Small intestine (tissue), 7 donors: ENCODE results near the gene CCDC91. TPM values are rescaled to one million over a fixed set of nuclear protein-coding genes. Genes with fewer than 3 reads are reported as not detected.

Experiments used
- DNase-seq, 2 donors: peaks; one replicate each; pipeline versions ENCODE4 v3.0.0 to v3.0.0-alpha.2; 2013
- FAIRE-seq: peaks from 2 replicates; lab custom pipeline; 2012; peaks lifted over from hg19 to GRCh38; lab: Jason Lieb, UNC
- H3K27ac ChIP-seq, 3 donors: one replicate each; pipeline ENCODE4 v1.5.1; 2013; ENCODE audit warnings: low read length in 2 of 3, mild to moderate bottlenecking in 2 of 3, control low read depth in 1 of 3, inconsistent platforms in 1 of 3, low read depth in 1 of 3, moderate library complexity in 1 of 3
- H3K27me3 ChIP-seq, 3 donors: one replicate each; pipeline ENCODE4 v1.6.1; 2013; ENCODE audit warnings: low read length in 3 of 3, inconsistent platforms in 1 of 3; ENCODE audit not compliant: control insufficient read depth in 3 of 3, insufficient read depth in 3 of 3
- H3K36me3 ChIP-seq, 3 donors: one replicate each; pipeline ENCODE4 v1.6.1; 2013; ENCODE audit warnings: low read length in 3 of 3, inconsistent platforms in 1 of 3, low read depth in 1 of 3, mild to moderate bottlenecking in 1 of 3, moderate library complexity in 1 of 3; ENCODE audit not compliant: control insufficient read depth in 3 of 3, insufficient read depth in 2 of 3
- H3K4me1 ChIP-seq, 3 donors: one replicate each; pipeline ENCODE4 v1.6.1; 2013; ENCODE audit warnings: low read length in 2 of 3, inconsistent platforms in 1 of 3, low read depth in 1 of 3, mild to moderate bottlenecking in 1 of 3, moderate library complexity in 1 of 3; ENCODE audit not compliant: control insufficient read depth in 3 of 3, insufficient read depth in 2 of 3
- H3K4me3 ChIP-seq, 3 donors: one replicate each; pipeline ENCODE4 v1.5.1; 2013; ENCODE audit warnings: low read length in 3 of 3, control low read depth in 1 of 3, inconsistent platforms in 1 of 3, low read depth in 1 of 3, mild to moderate bottlenecking in 1 of 3, moderate library complexity in 1 of 3
- H3K9me3 ChIP-seq, 2 donors: one replicate each; pipeline ENCODE4 v1.6.1; 2013; ENCODE audit warnings: low read depth in 1 of 2, low read length in 1 of 2; ENCODE audit not compliant: control insufficient read depth in 2 of 2, insufficient read depth in 1 of 2
- whole genome bisulfite sequencing, 3 donors: extraction: QIAGEN DNeasy Blood & Tissue Kit; methylation state at CpG; one replicate each; pipeline ENCODE4 v1.1.7; 2013; 5-methylcytosine and 5-hydroxymethylcytosine counted together
- polyA plus RNA-seq, 4 donors: library from polyadenylated mRNA; stranded (reverse) in 3 of 4; unstranded in 1 of 4; fragments of 200-250 nt in 3 of 4; fragments of 120-200 nt in 1 of 4; gene quantifications; one replicate each; pipeline versions ENCODE4 v1.2.1 to v1.2.3, GENCODE V29; 2013
- donor health status: healthy with polysubstance abuse.
- donor health status: control.
- donor health status: control.
- donor health status: Bipolar disorder and iron deficiency.
- donor health status: healthy.

The CCDC91 gene
- polyA plus RNA-seq, 4 donors, result 12.5 to 20.2 (median 13.3) TPM

DNA sequence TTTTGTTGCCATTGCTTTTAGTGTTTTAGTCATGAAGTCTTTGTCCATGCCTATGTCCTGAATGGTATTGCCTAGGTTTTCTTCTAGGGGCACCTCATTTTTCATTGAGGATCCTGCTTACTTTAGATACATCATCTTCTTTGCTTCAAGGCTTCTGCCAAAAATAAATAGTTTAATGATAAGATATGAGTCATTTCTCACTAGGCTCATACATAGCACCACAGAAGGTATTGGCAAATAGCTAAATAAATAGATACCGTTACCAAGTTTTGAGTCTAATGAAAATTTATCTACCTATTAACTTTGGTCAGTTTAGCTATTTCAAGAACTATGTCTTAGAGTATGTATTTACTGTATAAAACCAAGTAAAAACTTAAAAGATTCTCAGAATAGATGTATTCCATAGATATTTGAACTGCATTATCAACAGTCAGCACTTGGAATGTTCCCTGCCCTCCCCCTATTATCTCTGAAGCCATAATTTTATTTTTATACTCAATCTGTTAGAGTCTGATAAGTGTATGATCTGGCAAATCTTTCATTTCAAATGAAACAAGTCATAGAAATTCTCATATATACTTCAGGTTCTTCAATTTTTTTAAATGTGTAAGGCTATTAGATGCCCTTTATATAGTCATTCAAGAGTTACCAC, 310.2 kb downstream of the CCDC91 start:
- no peak overlapping the region for H3K27ac ChIP-seq
- DNase-seq (no peak), FAIRE-seq (no peak)
- peaks cover 0 to 2% (median 0%) of the 10 kb centered on the region in 3 donors for H3K4me1 ChIP-seq
- H3K9me3 ChIP-seq, result no peaks in the 10 kb centered on the region
- H3K27me3 ChIP-seq, result no peaks in the 10 kb centered on the region
- no peaks in the 10 kb centered on the region for H3K36me3 ChIP-seq
- 65 to 96% (median 74%) methylated on average over 1 of the region's 1 CpG for WGBS, 3 donors
- H3K4me3 ChIP-seq, result no peak overlapping the region

DNA sequence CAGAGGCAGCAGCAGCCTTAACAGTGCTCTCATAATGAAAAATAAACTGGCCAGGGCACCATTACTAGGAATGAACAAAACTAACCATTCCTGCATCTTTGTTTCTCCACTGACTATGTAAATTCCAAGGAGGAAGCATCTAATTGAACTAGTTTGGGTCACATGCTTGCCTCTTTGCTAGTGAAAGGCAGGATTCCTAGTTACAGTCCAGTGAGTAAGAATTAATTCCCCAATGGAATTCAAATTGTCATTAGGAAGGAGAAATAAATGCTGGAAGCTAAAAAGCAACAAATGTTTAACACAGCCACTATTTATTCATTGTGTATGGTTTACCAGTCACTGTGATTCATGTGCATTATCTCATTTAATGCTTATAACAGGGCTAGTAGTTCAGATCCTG, 316.0 kb downstream of the CCDC91 start:
- DNase-seq (no peak), FAIRE-seq (no peak)
- no peaks in the 10 kb centered on the region for H3K4me1 ChIP-seq
- H3K36me3 ChIP-seq, result no peaks in the 10 kb centered on the region
- H3K4me3 ChIP-seq, result no peak overlapping the region
- H3K27ac ChIP-seq, result no peak overlapping the region
- H3K9me3 ChIP-seq, result no peaks in the 10 kb centered on the region
- no peaks in the 10 kb centered on the region for H3K27me3 ChIP-seq

DNA sequence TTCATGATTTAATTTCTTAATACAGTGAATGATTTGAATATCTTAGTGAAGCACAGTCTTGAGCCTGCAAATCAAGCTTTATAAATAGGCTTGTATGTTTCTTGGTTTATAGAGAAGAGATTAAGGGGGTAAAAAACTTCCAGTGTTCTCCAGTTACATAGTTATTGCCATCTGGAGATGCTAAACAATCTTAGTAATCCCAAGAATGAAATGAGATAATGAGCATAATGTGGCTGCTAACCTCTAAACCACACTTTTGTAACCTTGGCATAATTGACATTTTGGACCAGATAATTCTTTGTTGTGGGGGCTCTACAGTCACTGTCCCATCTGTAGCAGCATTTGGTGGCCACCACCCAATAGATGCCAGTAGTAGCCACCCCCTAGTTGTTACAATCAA, 316.8 kb downstream of the CCDC91 start:
- Histone ChIP-seq H3K4me3 (no peak overlapping the region), H3K27ac (no peak overlapping the region), H3K36me3 (no peaks in the 10 kb centered on the region), H3K9me3 (no peaks in the 10 kb centered on the region), H3K27me3 (no peaks in the 10 kb centered on the region), H3K4me1 (no peaks in the 10 kb centered on the region)
- no peak for FAIRE-seq
- DNase-seq, result no peak

DNA sequence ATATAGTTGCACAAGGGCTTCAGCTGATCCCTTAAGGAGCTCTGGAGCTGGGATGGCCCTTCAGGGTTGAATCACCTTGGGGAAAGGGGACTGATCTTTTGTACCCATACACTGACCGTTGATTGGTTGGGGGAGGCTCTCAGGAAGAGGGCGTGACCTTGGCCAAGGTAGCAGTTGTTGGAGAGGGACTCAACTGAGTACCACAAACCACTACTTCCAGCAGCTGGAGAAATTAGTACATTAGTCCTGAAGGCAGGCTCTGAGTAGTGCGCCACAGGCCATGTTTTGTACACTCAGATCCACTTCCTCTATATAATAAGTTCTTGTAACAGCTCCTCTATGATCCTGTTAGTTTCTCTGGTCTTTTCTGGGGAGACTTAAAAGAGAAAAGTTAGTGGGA, 317.6 kb downstream of the CCDC91 start:
- no peaks in the 10 kb centered on the region for H3K9me3 ChIP-seq
- no peaks in the 10 kb centered on the region for H3K36me3 ChIP-seq
- H3K27me3 ChIP-seq, result no peaks in the 10 kb centered on the region
- H3K4me3 ChIP-seq, result no peak overlapping the region
- no peak overlapping the region for H3K27ac ChIP-seq
- no peak for DNase-seq
- no peaks in the 10 kb centered on the region for H3K4me1 ChIP-seq
- FAIRE-seq, result no peak
- WGBS, 3 donors, result 95 to 99% (median 96%) methylated on average over 3 of the region's 3 CpGs

DNA sequence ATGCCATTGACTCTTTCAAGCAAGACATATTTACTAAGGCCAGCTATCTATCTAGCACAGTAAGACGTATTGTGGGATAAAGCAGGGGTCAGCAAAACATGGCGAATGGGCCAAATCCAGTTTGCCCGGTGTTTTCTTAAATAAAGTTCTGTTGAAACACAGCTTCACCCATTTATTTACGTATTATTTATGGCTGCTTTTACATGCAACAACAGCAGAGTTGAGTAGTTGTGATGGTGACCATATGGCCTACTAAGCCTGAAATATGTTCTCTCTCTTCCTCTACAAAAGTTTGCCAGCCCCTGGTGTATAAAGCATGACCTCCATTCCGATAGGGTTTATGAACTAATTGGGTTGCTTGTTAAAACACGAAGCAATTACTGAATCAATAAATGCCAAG, 322.1 kb downstream of the CCDC91 start:
- Histone ChIP-seq H3K9me3 (no peaks in the 10 kb centered on the region), H3K4me3 (no peak overlapping the region), H3K36me3 (no peaks in the 10 kb centered on the region), H3K27ac (no peak overlapping the region), H3K4me1 (no peaks in the 10 kb centered on the region), H3K27me3 (no peaks in the 10 kb centered on the region)
- 86 to 89% (median 88%) methylated on average over 6 of the region's 6 CpGs for WGBS, 3 donors
- DNase-seq, result no peak
- FAIRE-seq, result no peak

- FAIRE-seq (no peak), DNase-seq (no peak)
- Histone ChIP-seq H3K27me3 (no peaks in the 10 kb centered on the region), H3K36me3 (no peaks in the 10 kb centered on the region), H3K9me3 (no peaks in the 10 kb centered on the region), H3K4me1 (no peaks in the 10 kb centered on the region), H3K27ac (no peak overlapping the region), H3K4me3 (no peak overlapping the region)
- 81 to 92% (median 86%) methylated on average over 1 of the region's 1 CpG for WGBS, 3 donors
These were observed 322.6 kb downstream of the CCDC91 start for GRCh38 chr12:28512876-28513275.

DNA sequence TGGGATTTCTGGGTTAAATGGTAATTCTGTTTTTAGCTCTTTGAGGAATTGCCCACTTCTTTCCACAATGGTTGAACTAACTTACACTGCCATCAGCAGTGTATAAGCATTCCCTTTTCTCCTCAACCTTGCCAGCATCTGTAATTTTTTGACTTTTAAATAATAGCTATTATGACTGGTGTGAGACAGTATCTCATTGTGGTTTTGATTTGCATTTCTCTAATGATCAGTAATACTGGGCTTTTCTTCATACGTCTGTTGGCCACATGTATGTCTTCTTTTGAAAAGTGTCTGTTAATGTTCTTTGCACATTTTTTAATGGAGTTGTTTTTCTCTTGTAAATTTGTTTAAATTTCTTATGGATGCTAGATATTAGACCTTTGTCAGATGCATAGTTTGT, 323.7 kb downstream of the CCDC91 start:
- Histone ChIP-seq H3K4me1 (no peaks in the 10 kb centered on the region), H3K27ac (no peak overlapping the region), H3K9me3 (no peaks in the 10 kb centered on the region), H3K27me3 (no peaks in the 10 kb centered on the region), H3K4me3 (no peak overlapping the region), H3K36me3 (no peaks in the 10 kb centered on the region)
- no peak for DNase-seq
- 83 to 94% (median 90%) methylated on average over 1 of the region's 1 CpG for WGBS, 3 donors
- peak; percentile 64 for FAIRE-seq

DNA sequence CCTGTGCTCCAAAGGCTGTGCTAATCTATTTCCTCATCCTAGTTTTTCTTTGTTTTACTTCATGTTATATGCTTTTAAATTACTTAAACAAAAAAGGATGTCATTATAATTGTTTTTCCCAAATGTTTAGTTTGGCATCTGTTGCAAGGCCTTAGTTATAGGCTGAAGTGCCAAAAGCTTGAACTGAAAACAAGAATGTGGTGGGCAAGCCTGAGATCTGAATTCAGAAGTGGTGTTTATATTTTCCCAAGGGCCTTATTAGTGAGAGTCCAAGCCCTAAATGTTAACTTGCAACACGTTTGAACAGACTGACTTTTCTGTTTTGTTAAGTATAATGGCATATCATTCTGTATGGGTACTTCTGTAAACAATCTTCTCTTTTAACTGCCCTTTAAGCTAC, 326.8 kb downstream of the CCDC91 start:
- H3K4me1 ChIP-seq, result no peaks in the 10 kb centered on the region
- H3K27ac ChIP-seq, result no peak overlapping the region
- H3K4me3 ChIP-seq, result no peak overlapping the region
- H3K36me3 ChIP-seq, result no peaks in the 10 kb centered on the region
- DNase-seq (no peak), FAIRE-seq (no peak)
- H3K9me3 ChIP-seq, result no peaks in the 10 kb centered on the region
- 41 to 56% (median 42%) methylated on average over 1 of the region's 1 CpG for WGBS, 3 donors
- no peaks in the 10 kb centered on the region for H3K27me3 ChIP-seq

DNA sequence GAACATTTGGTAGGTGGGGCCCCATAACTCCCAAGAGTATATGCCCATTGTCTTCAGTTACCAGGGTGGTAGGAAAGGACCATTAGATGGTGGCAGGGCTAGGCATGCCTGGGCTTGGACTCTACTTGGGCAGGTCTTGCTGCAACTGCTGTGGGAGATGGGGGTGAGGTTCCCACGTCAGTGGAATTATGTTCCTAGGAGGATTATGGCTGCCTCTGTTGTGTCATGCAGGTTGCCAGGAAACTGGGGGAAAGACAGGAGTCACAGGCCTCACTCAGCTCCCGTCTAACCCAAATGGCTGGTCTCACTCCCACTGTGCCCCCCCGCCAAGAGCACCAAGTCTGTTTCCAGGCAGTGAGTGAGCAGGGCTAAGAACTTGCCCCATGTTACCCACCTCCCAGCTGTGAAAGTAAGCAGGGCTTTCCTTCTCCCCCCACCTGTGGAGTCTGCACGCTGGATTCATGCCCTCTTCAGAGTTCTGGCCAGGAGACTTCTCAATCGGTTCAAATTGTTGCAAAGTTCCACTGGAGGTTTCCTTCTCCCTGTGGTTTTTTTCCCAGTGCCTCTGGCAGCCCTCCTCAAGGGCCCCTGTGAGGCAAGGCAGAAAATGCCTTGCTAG, 337.5 kb downstream of the CCDC91 start:
- Histone ChIP-seq H3K27ac (no peak overlapping the region), H3K27me3 (no peaks in the 10 kb centered on the region), H3K9me3 (peaks cover 0 to 10% of the 10 kb centered on the region in 2 donors), H3K36me3 (no peaks in the 10 kb centered on the region), H3K4me3 (no peak overlapping the region), H3K4me1 (no peaks in the 10 kb centered on the region)
- DNase-seq (no peak), FAIRE-seq (no peak)
- WGBS, 3 donors, result 91 to 94% (median 94%) methylated on average over 5 of the region's 5 CpGs
